Measurements from ENCODE around the gene TFAP2A.

The TFAP2A gene

GRCh38 chr6:10429638-10430427 is 15.0 kb upstream of the TFAP2A start:
- peak; percentile 78 for FAIRE-seq
- no peak for DNase-seq (ENCODE audit: extremely low spot score, insufficient read length, low read depth)

- DNase-seq (ENCODE audit: extremely low spot score, insufficient read length, low read depth) (no peak), FAIRE-seq (no peak)
Measured at GRCh38 chr6:10426781-10427279, 12.0 kb upstream of the TFAP2A start.

GRCh38 chr6:10425975-10426780 is 11.3 kb upstream of the TFAP2A start:
- FAIRE-seq, result no peak

GRCh38 chr6:10425176-10425974 is 10.5 kb upstream of the TFAP2A start:
- no peak for DNase-seq (ENCODE audit: extremely low spot score, insufficient read length, low read depth)
- FAIRE-seq, result no peak

More at GRCh38 chr6:10425975-10426780, 11.3 kb upstream of the TFAP2A start:
- no peak for DNase-seq (ENCODE audit: extremely low spot score, insufficient read length, low read depth)

GRCh38 chr6:10424040-10424439 is 9.2 kb upstream of the TFAP2A start:
- FAIRE-seq, result no peak
- no peak for DNase-seq (ENCODE audit: extremely low spot score, insufficient read length, low read depth)

GRCh38 chr6:10422737-10423034 is 7.8 kb upstream of the TFAP2A start:
- FAIRE-seq (no peak), DNase-seq (ENCODE audit: extremely low spot score, insufficient read length, low read depth) (no peak)

- no peak for FAIRE-seq
- DNase-seq (ENCODE audit: extremely low spot score, insufficient read length, low read depth), result no peak
Measured at GRCh38 chr6:10421921-10422736, 7.3 kb upstream of the TFAP2A start.

- no peak for FAIRE-seq
- no peak for DNase-seq (ENCODE audit: extremely low spot score, insufficient read length, low read depth)
Measured at GRCh38 chr6:10421158-10421920, 6.5 kb upstream of the TFAP2A start.

- no peak for DNase-seq (ENCODE audit: extremely low spot score, insufficient read length, low read depth)
- no peak for FAIRE-seq
Measured at GRCh38 chr6:10420546-10421157, 5.8 kb upstream of the TFAP2A start.

- FAIRE-seq (no peak), DNase-seq (ENCODE audit: extremely low spot score, insufficient read length, low read depth) (no peak)
Measured at GRCh38 chr6:10419749-10420545, 5.1 kb upstream of the TFAP2A start.

- DNase-seq (ENCODE audit: extremely low spot score, insufficient read length, low read depth), result no peak
- FAIRE-seq, result no peak
Measured at GRCh38 chr6:10418862-10419748, 4.2 kb upstream of the TFAP2A start.

- FAIRE-seq, result no peak
- no peak for DNase-seq (ENCODE audit: extremely low spot score, insufficient read length, low read depth)
Measured at GRCh38 chr6:10418361-10418861, 3.5 kb upstream of the TFAP2A start.

GRCh38 chr6:10417681-10418104 is 2.8 kb upstream of the TFAP2A start:
- DNase-seq (ENCODE audit: extremely low spot score, insufficient read length, low read depth), result no peak
- no peak for FAIRE-seq

GRCh38 chr6:10416863-10417641 is 2.2 kb upstream of the TFAP2A start:
- DNase-seq (ENCODE audit: extremely low spot score, insufficient read length, low read depth), result no peak
- FAIRE-seq, result no peak

- FAIRE-seq (no peak), DNase-seq (ENCODE audit: extremely low spot score, insufficient read length, low read depth) (no peak)
Measured at GRCh38 chr6:10416516-10416862, 1.6 kb upstream of the TFAP2A start.

Measured in GM18507 (cell line).